Urinary bladder (tissue), 4 donors: ENCODE measurements around the gene TCEA3. TPM values are rescaled to one million over a fixed set of nuclear protein-coding genes. Genes with fewer than 3 reads are reported as not detected.

Source experiments
- DNase-seq: peaks from one replicate; pipeline ENCODE4 v3.0.0-alpha.2; 2015; ENCODE audit errors: extremely low spot score
- H3K27ac ChIP-seq: one replicate; pipeline ENCODE4 v1.5.1; 2013; ENCODE audit warnings: low read depth, mild to moderate bottlenecking, moderate library complexity
- H3K36me3 ChIP-seq: one replicate; pipeline ENCODE4 v1.6.1; 2013; ENCODE audit warnings: mild to moderate bottlenecking, moderate library complexity; ENCODE audit not compliant: insufficient read depth
- H3K4me1 ChIP-seq: one replicate; pipeline ENCODE4 v1.6.1; 2013; ENCODE audit warnings: mild to moderate bottlenecking, moderate library complexity; ENCODE audit not compliant: insufficient read depth
- H3K4me3 ChIP-seq: one replicate; pipeline ENCODE4 v1.5.1; 2013; ENCODE audit warnings: low read depth, low read length
- WGBS: extraction: QIAGEN DNeasy Blood & Tissue Kit; methylation state at CpG from one replicate; pipeline ENCODE4 v1.1.7; 2013; 5-methylcytosine and 5-hydroxymethylcytosine counted together
- polyA plus RNA-seq: library from polyadenylated mRNA; stranded (reverse); fragments of 200-250 nt; gene quantifications from one replicate; pipeline ENCODE4 v1.2.3, GENCODE V29; 2013
- total RNA-seq: library from RNA; depleted of rRNA; stranded (reverse); fragments of >200 nt; gene quantifications from one replicate; pipeline ENCODE4 v1.2.3, GENCODE V29; 2014
- donor health status: healthy with polysubstance abuse.
- donor health status: healthy.

The TCEA3 gene
- total and polyA plus RNA-seq, 2 donors: 28.5 to 44.8 TPM

GRCh38 chr1:23402286-23403037 lies 22.1 kb downstream of the TCEA3 start:
- Histone ChIP-seq H3K4me3 (no peak overlapping the region), H3K27ac (peak overlapping the region; percentile 40), H3K36me3 (no peaks in the 10 kb centered on the region), H3K4me1 (no peaks in the 10 kb centered on the region)
- 66% methylated on average over 11 of the region's 11 CpGs for WGBS
- DNase-seq: no peak

DNA sequence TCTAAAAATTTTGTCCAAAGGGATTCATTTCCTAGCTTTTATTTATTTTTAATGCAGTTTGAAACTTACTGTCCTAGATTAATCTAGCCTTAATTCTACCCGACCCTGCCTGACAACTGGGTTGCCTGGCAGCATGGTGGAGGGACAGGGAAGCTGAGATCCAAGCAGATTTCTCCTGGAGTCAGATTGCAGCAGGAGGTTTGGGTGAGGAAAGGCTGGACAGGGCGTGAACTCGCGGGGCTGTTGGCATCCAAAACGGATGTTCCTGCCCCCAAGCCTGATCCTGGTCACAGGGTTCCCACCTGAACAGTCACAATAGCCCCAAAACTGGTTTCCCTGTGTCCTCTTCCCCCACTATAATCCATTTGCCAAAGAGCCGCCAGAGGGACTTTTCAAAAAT lies 23.2 kb downstream of the TCEA3 start:
- no peak for DNase-seq
- 78% methylated on average over 6 of the region's 6 CpGs for WGBS
- Histone ChIP-seq H3K4me1 (no peaks in the 10 kb centered on the region), H3K27ac (no peak overlapping the region), H3K36me3 (no peaks in the 10 kb centered on the region), H3K4me3 (no peak overlapping the region)

DNA sequence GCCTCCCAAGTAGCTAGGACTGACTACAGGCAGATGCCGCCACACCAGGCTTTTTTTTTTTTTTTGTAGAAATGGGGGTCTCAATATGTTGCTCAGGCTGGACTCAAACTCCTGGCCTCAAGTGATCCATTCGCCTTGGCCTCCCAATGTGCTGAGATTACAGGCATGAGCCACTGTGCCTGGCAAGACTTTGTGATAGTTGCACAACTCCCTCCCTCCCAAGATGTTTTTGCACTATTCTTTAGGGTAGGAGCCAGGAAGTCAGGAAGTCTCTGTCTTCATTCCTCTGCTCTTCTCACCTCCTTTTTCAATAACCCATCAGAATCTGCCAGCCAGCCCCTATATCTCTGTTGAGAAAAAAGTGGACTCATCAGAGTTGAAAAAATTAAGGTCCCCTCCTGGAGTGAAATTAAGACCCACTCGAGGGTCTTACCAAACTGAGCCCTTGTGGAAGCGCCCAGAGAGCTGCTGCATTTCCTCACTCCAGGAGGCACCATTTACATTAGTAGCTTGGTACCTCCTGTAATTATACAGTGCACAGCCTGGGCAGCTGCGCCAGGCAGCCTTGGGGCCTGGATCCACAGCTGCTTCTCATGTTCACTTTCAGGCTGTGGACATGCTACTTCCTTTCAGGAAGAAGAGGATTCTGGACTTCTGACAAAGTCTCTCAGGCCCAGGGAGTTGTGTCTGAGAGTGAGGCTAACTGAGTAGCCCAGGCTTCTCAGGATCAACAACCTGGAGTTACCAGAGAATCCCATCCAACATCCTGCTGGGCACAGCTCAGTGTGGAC lies 24.0 kb downstream of the TCEA3 start:
- 86% methylated on average over 5 of the region's 5 CpGs for WGBS
- no peaks in the 10 kb centered on the region for H3K36me3 ChIP-seq
- DNase-seq: no peak
- no peak overlapping the region for H3K27ac ChIP-seq
- H3K4me3 ChIP-seq: no peak overlapping the region
- no peaks in the 10 kb centered on the region for H3K4me1 ChIP-seq

DNA sequence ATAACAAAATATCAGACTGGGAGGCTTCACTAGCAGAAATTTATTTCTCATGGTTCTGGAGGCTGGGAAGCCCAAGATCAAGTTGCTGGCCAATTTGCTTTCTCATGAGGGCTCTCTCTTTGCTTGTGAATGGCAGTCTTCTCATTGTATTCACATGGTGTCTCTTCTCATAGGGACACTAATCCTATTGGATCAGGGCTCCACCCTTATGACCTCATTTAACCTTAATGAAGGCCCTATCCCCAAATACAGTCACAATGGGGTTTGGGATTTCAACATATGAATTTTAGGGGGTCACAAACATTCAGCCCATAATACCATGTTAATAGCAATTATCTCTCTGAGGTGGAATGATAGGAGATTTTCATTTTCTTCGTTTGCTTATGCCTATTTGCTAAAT lies 25.3 kb downstream of the TCEA3 start:
- WGBS: 97% methylated on average over 1 of the region's 1 CpG
- H3K4me1 ChIP-seq: no peaks in the 10 kb centered on the region
- H3K36me3 ChIP-seq: no peaks in the 10 kb centered on the region
- H3K27ac ChIP-seq: no peak overlapping the region
- DNase-seq: no peak
- no peak overlapping the region for H3K4me3 ChIP-seq

- no peaks in the 10 kb centered on the region for H3K4me1 ChIP-seq
- no peak overlapping the region for H3K4me3 ChIP-seq
- no peak overlapping the region for H3K27ac ChIP-seq
- DNase-seq: no peak
- no peaks in the 10 kb centered on the region for H3K36me3 ChIP-seq
- 95% methylated on average over 7 of the region's 7 CpGs for WGBS
Observed at GRCh38 chr1:23397908-23398307, 26.6 kb downstream of the TCEA3 start.

DNA sequence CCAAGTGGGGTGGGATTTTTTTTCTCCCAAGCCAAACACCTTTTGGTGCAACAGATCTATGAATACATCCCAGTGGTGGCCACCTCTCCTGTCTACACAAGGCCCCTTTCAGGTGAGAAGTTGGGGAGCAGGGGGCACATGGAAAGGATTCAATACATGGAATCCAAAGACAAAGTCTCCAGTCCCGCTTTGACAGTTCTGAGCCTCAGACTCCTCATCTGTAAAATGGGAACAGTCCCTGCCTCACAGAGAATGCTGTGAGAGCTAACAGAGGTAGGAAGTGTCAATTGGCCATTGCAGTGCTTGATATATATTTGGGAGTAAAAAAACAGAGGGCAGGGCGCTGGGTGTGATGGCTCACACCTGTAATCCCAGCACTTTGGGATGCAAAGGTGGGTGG lies 28.2 kb downstream of the TCEA3 start:
- Histone ChIP-seq H3K36me3 (no peaks in the 10 kb centered on the region), H3K4me3 (no peak overlapping the region), H3K4me1 (no peaks in the 10 kb centered on the region), H3K27ac (no peak overlapping the region)
- DNase-seq: no peak
- WGBS: 96% methylated on average over 2 of the region's 2 CpGs

DNA sequence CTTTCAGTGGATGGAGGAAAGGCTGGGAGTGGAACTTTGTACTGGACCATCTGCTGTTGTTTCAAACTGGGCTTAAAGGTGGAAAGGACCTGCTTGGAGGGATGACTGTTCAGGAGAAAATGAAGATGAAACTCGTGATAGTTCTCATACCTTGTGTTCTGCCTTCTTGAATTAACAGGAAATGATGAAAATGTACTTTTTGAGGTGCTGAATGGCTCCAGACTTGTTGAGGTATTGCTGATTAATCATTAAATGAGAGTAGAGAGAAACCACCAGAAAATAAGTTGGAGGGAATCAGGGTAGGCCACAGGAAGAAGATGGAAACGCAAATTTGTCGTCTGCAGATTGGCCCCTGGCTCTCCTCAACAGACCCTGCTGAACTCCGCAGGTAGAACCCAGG lies 28.7 kb downstream of the TCEA3 start:
- Histone ChIP-seq H3K4me1 (no peaks in the 10 kb centered on the region), H3K36me3 (no peaks in the 10 kb centered on the region), H3K4me3 (no peak overlapping the region), H3K27ac (no peak overlapping the region)
- WGBS: 88% methylated on average over 4 of the region's 4 CpGs
- no peak for DNase-seq

DNA sequence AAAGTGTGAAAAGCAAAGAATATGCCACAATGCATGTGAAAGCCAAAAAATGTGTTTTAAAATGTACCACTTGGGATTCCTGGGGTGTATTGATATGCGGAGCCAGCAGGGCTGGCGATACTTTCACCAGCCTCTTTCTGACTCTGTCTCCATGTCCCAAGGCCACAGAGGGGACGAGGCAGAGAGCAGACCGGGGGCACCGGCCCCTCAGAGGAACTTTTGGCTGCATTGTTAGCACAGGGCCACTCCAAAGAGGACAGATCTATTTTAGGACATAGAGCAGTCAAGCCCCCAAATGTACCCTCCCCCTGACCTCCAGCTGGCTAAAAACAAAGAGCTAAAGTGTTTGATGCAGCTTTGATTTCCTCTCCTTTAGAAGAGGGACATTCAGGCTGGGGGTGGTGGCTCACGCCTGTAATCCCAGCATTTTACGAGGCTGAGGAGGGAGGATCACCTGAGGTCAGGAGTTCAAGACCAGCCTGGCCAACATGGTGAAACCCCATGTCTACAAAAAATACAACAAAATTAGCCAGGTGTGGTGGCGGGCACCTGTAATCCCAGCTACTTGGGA lies 29.3 kb downstream of the TCEA3 start:
- H3K4me3 ChIP-seq: no peak overlapping the region
- H3K27ac ChIP-seq: no peak overlapping the region
- no peak for DNase-seq
- no peaks in the 10 kb centered on the region for H3K4me1 ChIP-seq
- H3K36me3 ChIP-seq: no peaks in the 10 kb centered on the region
- WGBS: 41% methylated on average over 8 of the region's 8 CpGs

GRCh38 chr1:23394684-23395083 lies 29.9 kb downstream of the TCEA3 start:
- DNase-seq: no peak
- Histone ChIP-seq H3K4me3 (no peak overlapping the region), H3K27ac (no peak overlapping the region), H3K36me3 (no peaks in the 10 kb centered on the region), H3K4me1 (no peaks in the 10 kb centered on the region)
- WGBS: 19% methylated on average over 7 of the region's 7 CpGs

DNA sequence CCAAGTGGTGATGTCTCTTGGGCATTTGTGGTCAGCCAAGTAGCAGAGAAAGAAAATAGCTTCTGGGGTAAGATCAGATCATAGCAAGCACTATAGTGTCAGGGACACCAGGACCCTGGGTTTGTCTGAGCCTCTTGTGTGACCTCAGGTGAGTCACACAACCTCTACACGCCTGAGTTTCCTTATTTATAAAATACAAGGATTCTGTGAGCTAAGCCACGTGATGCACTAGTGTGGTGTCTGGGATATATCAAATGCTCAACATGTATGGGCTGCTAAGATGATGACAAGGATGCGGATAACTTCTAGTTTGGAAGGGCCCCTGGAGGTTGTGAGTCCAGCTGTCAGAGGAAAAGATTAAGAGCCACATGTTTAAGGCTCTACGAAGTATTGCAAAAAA lies 30.4 kb downstream of the TCEA3 start:
- 25% methylated on average over 4 of the region's 4 CpGs for WGBS

DNA sequence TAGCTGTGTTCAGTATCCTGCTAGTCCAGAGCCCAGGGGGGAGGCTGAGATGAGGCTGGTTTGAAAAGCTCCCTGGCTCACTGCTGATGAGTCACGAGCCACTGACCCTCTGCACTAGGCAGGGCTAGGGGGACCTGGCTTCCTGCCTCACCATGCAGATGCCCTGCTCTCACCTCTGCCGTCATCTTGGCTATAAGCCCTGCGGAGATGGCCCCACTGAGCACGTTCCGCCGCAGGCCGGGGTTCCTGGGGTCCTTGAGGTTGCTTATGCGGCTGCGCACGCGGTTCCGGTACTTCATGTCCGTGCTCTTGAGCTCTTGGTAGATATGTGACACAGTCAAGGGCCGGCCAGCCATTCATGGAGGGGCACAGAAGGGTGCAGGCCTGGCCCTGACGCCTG lies 30.8 kb downstream of the TCEA3 start:
- DNase-seq: no peak
- no peaks in the 10 kb centered on the region for H3K36me3 ChIP-seq
- H3K4me3 ChIP-seq: no peak overlapping the region
- H3K27ac ChIP-seq: no peak overlapping the region
- H3K4me1 ChIP-seq: no peaks in the 10 kb centered on the region
- WGBS: 80% methylated on average over 15 of the region's 15 CpGs

More for the DNA sequence above, 30.4 kb downstream of the TCEA3 start:
- no peak for DNase-seq
- Histone ChIP-seq H3K4me1 (no peaks in the 10 kb centered on the region), H3K27ac (peak overlapping the region; percentile 63), H3K36me3 (no peaks in the 10 kb centered on the region), H3K4me3 (no peak overlapping the region)

- no peaks in the 10 kb centered on the region for H3K36me3 ChIP-seq
- no peak overlapping the region for H3K4me3 ChIP-seq
- H3K4me1 ChIP-seq: no peaks in the 10 kb centered on the region
- 89% methylated on average over 2 of the region's 2 CpGs for WGBS
- no peak overlapping the region for H3K27ac ChIP-seq
- no peak for DNase-seq
Observed at GRCh38 chr1:23392125-23392855, 32.3 kb downstream of the TCEA3 start.

DNA sequence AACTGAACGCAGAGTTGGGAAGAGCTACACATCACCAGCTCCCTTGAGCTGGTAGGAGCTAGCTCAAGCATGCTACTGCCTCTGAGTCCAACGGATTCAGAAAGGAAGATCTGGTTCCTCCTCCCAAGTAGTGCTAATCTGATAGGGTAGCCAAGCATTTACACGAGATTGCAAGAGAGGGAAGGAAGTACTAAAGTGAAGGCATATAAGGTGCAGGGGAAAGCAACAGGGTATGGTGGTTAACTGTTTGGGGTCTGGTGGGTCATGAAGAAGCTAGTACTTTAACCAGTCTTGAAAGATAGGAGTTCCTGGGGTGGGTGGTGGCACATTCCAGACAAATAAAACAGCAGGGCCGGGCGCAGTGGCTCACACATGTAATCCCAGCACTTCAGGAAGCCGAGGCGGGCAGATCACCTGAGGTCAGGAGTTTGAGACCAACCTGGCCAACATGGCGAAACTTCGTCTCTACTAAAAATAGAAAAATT lies 34.7 kb downstream of the TCEA3 start:
- DNase-seq: no peak
- 71% methylated on average over 9 of the region's 9 CpGs for WGBS
- Histone ChIP-seq H3K4me3 (no peak overlapping the region), H3K27ac (no peak overlapping the region), H3K4me1 (no peaks in the 10 kb centered on the region), H3K36me3 (no peaks in the 10 kb centered on the region)
